Measurements from ENCODE around the gene TBXAS1. TPM values are rescaled to one million over a fixed set of nuclear protein-coding genes. Genes with fewer than 3 reads are reported as not detected.
A peak's percentile ranks its signal among the peaks of the same experiment; 100 is the strongest.

Gene TBXAS1
- total and polyA plus RNA-seq, 4 donors = 4.1 to 22.4 (median 12.2) TPM

- TF ChIP-seq HNF4G (IDR thresholded peaks at IDR 0.05) = no peak
- TF ChIP-seq FOXA1 (IDR thresholded peaks at IDR 0.05) = no peak
- TF ChIP-seq EGR1 (IDR thresholded peaks at IDR 0.05; ENCODE audit: low read depth in 2 of 2) = no peak
- no peak for TF ChIP-seq CTCF (IDR thresholded peaks at IDR 0.05; ENCODE audit: low read depth, low read length, missing input control)
- TF ChIP-seq NR2F2 (IDR thresholded peaks at IDR 0.05) = no peak
- TF ChIP-seq SP1 (IDR thresholded peaks at IDR 0.05) = no peak
- TF ChIP-seq FOXA2 (IDR thresholded peaks at IDR 0.05) = no peak
Observed at GRCh38 chr7:139949629-139950028, 120.6 kb downstream of the TBXAS1 start (continued).

GRCh38 chr7:139950881-139951525 lies 121.9 kb downstream of the TBXAS1 start:
- no peaks in the 10 kb centered on the region for H3K27me3 ChIP-seq (ENCODE audit: control insufficient read depth in 4 of 4, insufficient read depth in 4 of 4, low read length in 3 of 4)
- H3K27ac ChIP-seq (ENCODE audit: low read depth in 1 of 2, low read length in 2 of 2) = no peak overlapping the region
- H3K4me1 ChIP-seq (ENCODE audit: control insufficient read depth in 4 of 4, insufficient read depth in 4 of 4, low read length in 3 of 4) = peaks cover 0 to 6% (median 2%) of the 10 kb centered on the region in 4 donors
- 57% methylated on average over 10 of the region's 10 CpGs for WGBS
- TF ChIP-seq HNF4G (IDR thresholded peaks at IDR 0.05) (no peak), FOXA1 (IDR thresholded peaks at IDR 0.05) (no peak), RAD21 (IDR thresholded peaks at IDR 0.05) (peak in 1 of 2 donors; percentile 13), TAF1 (conservative IDR thresholded peaks at IDR 0.05) (no peak), HNF4A (conservative IDR thresholded peaks at IDR 0.05) (peak; percentile 10 to 17), FOXA2 (IDR thresholded peaks at IDR 0.05) (no peak), GABPA (IDR thresholded peaks at IDR 0.05 in 1 of 2, conservative IDR thresholded peaks at IDR 0.05 in 1 of 2) (no peak), NR2F2 (IDR thresholded peaks at IDR 0.05) (no peak), JUND (IDR thresholded peaks at IDR 0.05) (no peak), MAX (IDR thresholded peaks at IDR 0.05) (no peak), EGR1 (IDR thresholded peaks at IDR 0.05; ENCODE audit: low read depth in 2 of 2) (no peak), REST (IDR thresholded peaks at IDR 0.05) (no peak), SP1 (IDR thresholded peaks at IDR 0.05) (peak; percentile 42), CTCF (IDR thresholded peaks at IDR 0.05; ENCODE audit: low read depth, low read length, missing input control) (no peak), ZBTB33 (IDR thresholded peaks at IDR 0.05) (no peak), ATF3 (IDR thresholded peaks at IDR 0.05) (no peak), YY1 (IDR thresholded peaks at IDR 0.05) (no peak), RXRA (IDR thresholded peaks at IDR 0.05) (peak in 1 of 2 donors; percentile 25)
- DNase-seq (ENCODE audit: low spot score) = no peak
- no peak overlapping the region for H3K4me3 ChIP-seq (ENCODE audit: low read depth in 1 of 3, low read length in 3 of 3)
- H3K9me3 ChIP-seq (ENCODE audit: control insufficient read depth in 4 of 4, low read length in 3 of 4) = peaks cover 0 to 3% (median 0%) of the 10 kb centered on the region in 4 donors
- H3K36me3 ChIP-seq (ENCODE audit: control insufficient read depth in 4 of 4, insufficient read depth in 3 of 4, low read depth in 1 of 4, low read length in 3 of 4) = no peaks in the 10 kb centered on the region
- no peak overlapping the region for H3K9ac ChIP-seq (ENCODE audit: low read depth in 1 of 2, low read length in 2 of 2)

All from liver (tissue), 9 donors.